HepG2 (cell line): ENCODE data around the gene UTP4. TPM values are rescaled to one million over a fixed set of nuclear protein-coding genes. Genes with fewer than 3 reads are reported as not detected.

ENCODE experiments used
- ATAC-seq: fragments of 200-7000 bp; cut with Tn5 transposase; 3 replicates; pipeline ENCODE4 v1.9.1; 2020; ENCODE audit warnings: mild to moderate bottlenecking, moderate library complexity
- BruUV-seq: library from RNA; stranded (reverse); fragments of 400-500 nt; replicated peaks from 2 replicates; lab custom pipeline; 2021; lab: Mats Ljungman, UMichigan
- CTCF ChIA-PET: fragments of 300-600 bp; formaldehyde crosslinking; extraction: SDS; loops from one replicate; lab custom pipeline; 2021; ENCODE audit warnings: low total read pairs, inconsistent platforms, low intra/inter-chr PET ratio; lab: Yijun Ruan, JAX
- POLR2A ChIA-PET: fragments of 350-600 bp; sonication (Branson Sonifier 250); formaldehyde crosslinking; loops from one replicate; lab custom pipeline; 2020; ENCODE audit warnings: antibody characterized with exemption, inconsistent platforms; lab: Yijun Ruan, JAX
- DNase-seq: peaks from one replicate; pipeline ENCODE4 v3.0.0-alpha.2; 2015; ENCODE audit warnings: low spot score
- FAIRE-seq: peaks from 3 replicates; lab custom pipeline; 2011; peaks lifted over from hg19 to GRCh38; lab: Jason Lieb, UNC
- H2AFZ ChIP-seq: one replicate; pipeline ENCODE4 v1.6.1; 2011; ENCODE audit warnings: low read length, inconsistent platforms
- H3K27ac ChIP-seq: fragments of 300-600 bp; 3 replicates; pipeline ENCODE4 v1.8.0; 2011; ENCODE audit warnings: mixed run types, mild to moderate bottlenecking, mixed read lengths, low read length, inconsistent platforms; ENCODE audit not compliant: insufficient read depth; ENCODE audit errors: extremely low read length
- H3K27me3 ChIP-seq, 2 experiments: fragments of 200-600 bp in 1 of 2; 2 replicates in 1 of 2; 3 replicates in 1 of 2; pipeline versions ENCODE4 v1.6.0 to v1.8.0; 2011; ENCODE audit warnings: low read length in 2 of 2, mild to moderate bottlenecking in 2 of 2, moderate library complexity in 2 of 2, inconsistent platforms in 1 of 2; ENCODE audit not compliant: insufficient read depth in 2 of 2, control insufficient read depth in 1 of 2
- H3K36me3 ChIP-seq, 2 experiments: fragments of 200-600 bp in 1 of 2; replicated peaks in 1 of 2; 2 replicates in 1 of 2; 3 replicates in 1 of 2; pipeline versions ENCODE4 v1.5.1 to v1.8.0; 2011; ENCODE audit warnings: low read length in 2 of 2, inconsistent platforms in 1 of 2; ENCODE audit not compliant: insufficient read depth in 2 of 2, control insufficient read depth in 1 of 2
- H3K4me1 ChIP-seq: 2 replicates; pipeline ENCODE4 v1.5.1; 2012; ENCODE audit warnings: low read length, inconsistent platforms; ENCODE audit not compliant: insufficient read depth
- H3K4me2 ChIP-seq: 2 replicates; pipeline ENCODE4 v1.6.0; 2011; ENCODE audit warnings: low read depth, low read length, inconsistent platforms
- H3K4me3 ChIP-seq, 3 experiments: fragments of 200-600 bp in 1 of 3; sonication (generic), shearing (Covaris generic) in 1 of 3; replicated peaks in 1 of 3; 2 replicates each; pipeline ENCODE4 v1.5.1; 2011 to 2016; ENCODE audit warnings: low read length in 3 of 3, inconsistent platforms in 2 of 3, low read depth in 2 of 3, mild to moderate bottlenecking in 2 of 3, control low read depth in 1 of 3, mixed read lengths in 1 of 3; ENCODE audit not compliant: insufficient read depth in 1 of 3
- H3K79me2 ChIP-seq: one replicate; pipeline ENCODE4 v1.6.1; 2011; ENCODE audit warnings: low read length, inconsistent platforms; ENCODE audit not compliant: insufficient read depth
- H3K9ac ChIP-seq: 2 replicates; pipeline ENCODE4 v1.6.0; 2011; ENCODE audit warnings: mild to moderate bottlenecking, low read depth, low read length, inconsistent platforms; ENCODE audit not compliant: insufficient read depth
- H3K9me3 ChIP-seq: 2 replicates; pipeline ENCODE4 v1.5.1; 2012; ENCODE audit warnings: mild to moderate bottlenecking, low read length
- H4K20me1 ChIP-seq: 2 replicates; pipeline ENCODE4 v1.6.0; 2011; ENCODE audit warnings: inconsistent platforms, mild to moderate bottlenecking, low read length, moderate library complexity; ENCODE audit not compliant: insufficient read depth
- ARID4A ChIP-seq: sonication (generic); formaldehyde crosslinking; IDR thresholded peaks from 2 replicates; pipeline ENCODE4 v1.5.0; 2020; ENCODE audit warnings: mild to moderate bottlenecking, missing genetic modification reagents, borderline replicate concordance
- FOXO4 ChIP-seq: sonication (generic); formaldehyde crosslinking; conservative IDR thresholded peaks from 2 replicates; pipeline ENCODE4 v1.8.1; 2023; ENCODE audit warnings: missing genetic modification reagents
- MIXL1 ChIP-seq: IDR thresholded peaks from 2 replicates; pipeline ENCODE4 v1.6.1; 2016
- NR2F2 ChIP-seq: IDR thresholded peaks from 2 replicates; pipeline ENCODE4 v1.6.1; 2012; ENCODE audit warnings: low read depth, inconsistent platforms, borderline replicate concordance
- NRL ChIP-seq: sonication (generic); formaldehyde crosslinking; IDR thresholded peaks from 2 replicates; pipeline ENCODE4 v1.5.0; 2020; ENCODE audit warnings: missing genetic modification reagents, mild to moderate bottlenecking, moderate library complexity, borderline replicate concordance
- PATZ1 ChIP-seq: sonication (generic); formaldehyde crosslinking; IDR thresholded peaks from 2 replicates; pipeline ENCODE4 v1.4.0; 2020; ENCODE audit warnings: missing genetic modification reagents
- PHF21A ChIP-seq: sonication (generic); formaldehyde crosslinking; IDR thresholded peaks from 2 replicates; pipeline ENCODE4 v1.5.0; 2020; ENCODE audit warnings: mild to moderate bottlenecking, missing genetic modification reagents
- POLR2AphosphoS5 ChIP-seq: IDR thresholded peaks from 2 replicates; pipeline ENCODE4 v1.6.1; 2012; ENCODE audit warnings: low read depth, low read length
- SMAD9 ChIP-seq: sonication (generic); formaldehyde crosslinking; IDR thresholded peaks from 2 replicates; pipeline ENCODE4 v1.5.1; 2020; ENCODE audit warnings: mild to moderate bottlenecking, missing genetic modification reagents
- SPEN ChIP-seq: sonication (generic); formaldehyde crosslinking; IDR thresholded peaks from 2 replicates; pipeline ENCODE4 v1.5.1; 2020; ENCODE audit warnings: low read depth, mild to moderate bottlenecking, missing genetic modification reagents
- ZNF589 ChIP-seq: sonication (generic); formaldehyde crosslinking; conservative IDR thresholded peaks from 2 replicates; pipeline ENCODE4 v1.8.0; 2022; ENCODE audit warnings: mild to moderate bottlenecking, moderate library complexity, missing genetic modification reagents
- ZNF710 ChIP-seq: sonication (generic); formaldehyde crosslinking; IDR thresholded peaks from 2 replicates; pipeline ENCODE4 v1.5.0; 2020; ENCODE audit warnings: mild to moderate bottlenecking, missing genetic modification reagents, borderline replicate concordance
- ZNF891 ChIP-seq: sonication (generic); formaldehyde crosslinking; IDR thresholded peaks from 2 replicates; pipeline ENCODE4 v1.5.0; 2020; ENCODE audit warnings: mild to moderate bottlenecking, missing genetic modification reagents
- WGBS: methylation state at CpG from one replicate; pipeline ENCODE4 v1.1.6; 2017; ENCODE audit warnings: low lambda C conversion rate; 5-methylcytosine and 5-hydroxymethylcytosine counted together
- in situ Hi-C: cut with HindIII; loops from 2 replicates; pipeline ENCODE4 v1.10.0; 2017; ENCODE audit warnings: low pct_unique_long_range_greater_than_20kb; ENCODE audit not compliant: extremely low pct_ligation_motif_present
- intact Hi-C: fragments of 100-400 bp; cut with micrococcal nuclease; formaldehyde crosslinking; loops from one replicate; pipeline ENCODE4 v1.10.0; 2022; ENCODE audit not compliant: unreplicated experiment
- polyA plus RNA-seq, 8 experiments: library from polyadenylated mRNA; depleted of rRNA in 3 of 8; stranded (reverse) in 7 of 8; unstranded in 1 of 8; fragments of >200 nt; fragmentation: Illumina TruSeq in 4 of 8; extraction: Trizol in 4 of 8; gene quantifications; 2 replicates each; pipeline versions ENCODE4 v1.2.1 to v1.2.3, GENCODE V29; 2011 to 2016; ENCODE audit warnings: low read depth in 4 of 8, missing spikeins in 1 of 8, mixed read lengths in 1 of 8; ENCODE audit not compliant: insufficient read depth in 1 of 8
- total RNA-seq, 5 experiments: library from RNA; depleted of rRNA; stranded (reverse); fragments of >200 nt; fragmentation: Illumina TruSeq; extraction: Trizol; gene quantifications; 2 replicates each; pipeline ENCODE4 v1.2.3, GENCODE V29; 2016; ENCODE audit warnings: low read depth in 1 of 5

The UTP4 gene
- total and polyA plus RNA-seq, 2 of the 13 experiments (the other 11 are each of a cell fraction or from before 2014, with no cell fraction given), result 30.0 to 85.8 TPM

- no peak for TF ChIP-seq FOXO4 (CRISPR knock-in tag)
Measured at GRCh38 chr16:69150146-69150865, 17.9 kb downstream of the UTP4 start (continued).

- intact Hi-C loops, result no loop called here
- in situ Hi-C loops, result no loop called here
- no peak for ATAC-seq
- Histone ChIP-seq H3K79me2 (no peaks in the 10 kb centered on the region), H3K36me3 (peaks cover 32 to 84% of the 10 kb centered on the region in 2 experiments), H3K9ac (no peak overlapping the region), H2AFZ (no peak overlapping the region), H3K27me3 (no peaks in the 10 kb centered on the region), H3K4me1 (peaks cover 18% of the 10 kb centered on the region), H3K27ac (no peak overlapping the region), H3K9me3 (no peaks in the 10 kb centered on the region), H4K20me1 (no peaks in the 10 kb centered on the region), H3K4me3 (no peak overlapping the region), H3K4me2 (no peak overlapping the region)
- DNase-seq, result no peak
- WGBS, result 96% methylated on average over 3 of the region's 3 CpGs
- ChIA-PET CTCF (no interaction called here), POLR2A (interaction anchor here (1.2 kb wide), 1 partner anchor 24 kb away, joined by 3 read pairs; no protein-coding TSS in a partner anchor)
- no TSS peak for BruUV-seq
- FAIRE-seq, result no peak
- TF ChIP-seq ZNF589 (CRISPR knock-in tag) (no peak), MIXL1 (CRISPR knock-in tag) (no peak), POLR2AphosphoS5 (no peak), NRL (CRISPR knock-in tag) (no peak), SPEN (CRISPR knock-in tag) (no peak), PHF21A (CRISPR knock-in tag) (no peak), PATZ1 (no peak), NR2F2 (no peak), ZNF891 (CRISPR knock-in tag) (no peak), ARID4A (CRISPR knock-in tag) (no peak), ZNF710 (CRISPR knock-in tag) (no peak), SMAD9 (CRISPR knock-in tag) (no peak)
Measured at GRCh38 chr16:69157196-69157595, 24.7 kb downstream of the UTP4 start.
